Smooth muscle cell (in vitro differentiated cells): ENCODE measurements around the gene PPP2R3B. TPM values are rescaled to one million over a fixed set of nuclear protein-coding genes. Genes with fewer than 3 reads are reported as not detected.

Experiments
- DNase-seq: peaks from one replicate; lab custom pipeline; 2025; ENCODE audit not compliant: unreplicated experiment; lab: John Stamatoyannopoulos, UW
- H2AFZ ChIP-seq: fragments of 200-600 bp; sonication (generic); 2 replicates; pipeline ENCODE4 v1.6.0; 2016; ENCODE audit warnings: antibody characterized with exemption, low read depth, mild to moderate bottlenecking
- H3F3A ChIP-seq: fragments of 200-600 bp; sonication (generic); 2 replicates; pipeline ENCODE4 v1.6.0; 2017; ENCODE audit warnings: antibody characterized with exemption, low read depth
- H3K27ac ChIP-seq: fragments of 200-600 bp; sonication (generic); 2 replicates; pipeline ENCODE4 v1.5.1; 2016; ENCODE audit warnings: low read depth, mild to moderate bottlenecking
- H3K27me3 ChIP-seq: fragments of 200-600 bp; sonication (generic); 2 replicates; pipeline ENCODE4 v1.6.1; 2016; ENCODE audit warnings: low read depth, mild to moderate bottlenecking
- H3K36me3 ChIP-seq: fragments of 200-600 bp; sonication (generic); 2 replicates; pipeline ENCODE4 v1.5.1; 2016; ENCODE audit warnings: low read depth
- H3K4me1 ChIP-seq: fragments of 200-600 bp; sonication (generic); 2 replicates; pipeline ENCODE4 v1.5.1; 2016; ENCODE audit warnings: low read depth
- H3K4me2 ChIP-seq: fragments of 200-600 bp; sonication (generic); 2 replicates; pipeline ENCODE4 v1.6.0; 2016; ENCODE audit warnings: mild to moderate bottlenecking
- H3K4me3 ChIP-seq: fragments of 200-600 bp; sonication (generic); 2 replicates; pipeline ENCODE4 v1.5.1; 2016; ENCODE audit warnings: mild to moderate bottlenecking
- H3K79me2 ChIP-seq: fragments of 200-600 bp; sonication (generic); 2 replicates; pipeline ENCODE4 v1.6.0; 2016; ENCODE audit warnings: low read depth, mild to moderate bottlenecking
- H3K9ac ChIP-seq: fragments of 200-600 bp; sonication (generic); 2 replicates; pipeline ENCODE4 v1.6.0; 2016; ENCODE audit warnings: low read depth
- H3K9me3 ChIP-seq: fragments of 200-600 bp; sonication (generic); replicated peaks from 2 replicates; pipeline ENCODE4 v1.5.1; 2016; ENCODE audit warnings: low read depth
- H4K20me1 ChIP-seq: fragments of 200-600 bp; sonication (generic); 2 replicates; pipeline ENCODE4 v1.6.0; 2016; ENCODE audit warnings: low read depth
- WGBS: methylation state at CpG from one replicate; pipeline ENCODE4 v1.1.7; 2016; ENCODE audit warnings: low lambda C conversion rate; 5-methylcytosine and 5-hydroxymethylcytosine counted together
- polyA plus RNA-seq: library from polyadenylated mRNA; unstranded; fragments of >200 nt; fragmentation: Nextera tagmentation; extraction: Ambion mirVana; gene quantifications from 2 replicates; pipeline ENCODE4 v1.2.1, GENCODE V29; 2016
- total RNA-seq: library from RNA; depleted of rRNA; stranded (reverse); fragments of >200 nt; gene quantifications from 2 replicates; pipeline ENCODE4 v1.2.3, GENCODE V29; 2014
- TF ChIP-seq, protein P1 (sequence below): fragments of 200-600 bp; sonication (generic); IDR thresholded peaks from 2 replicates; pipeline ENCODE4 v1.5.1; 2017; ENCODE audit warnings: borderline replicate concordance, mild to moderate bottlenecking, antibody characterized with exemption; ENCODE audit not compliant: insufficient read depth, poor library complexity, severe bottlenecking

Gene PPP2R3B
- total and polyA plus RNA-seq, 2 experiments from 2014 or later, result 15.2 to 25.1 TPM

DNA sequence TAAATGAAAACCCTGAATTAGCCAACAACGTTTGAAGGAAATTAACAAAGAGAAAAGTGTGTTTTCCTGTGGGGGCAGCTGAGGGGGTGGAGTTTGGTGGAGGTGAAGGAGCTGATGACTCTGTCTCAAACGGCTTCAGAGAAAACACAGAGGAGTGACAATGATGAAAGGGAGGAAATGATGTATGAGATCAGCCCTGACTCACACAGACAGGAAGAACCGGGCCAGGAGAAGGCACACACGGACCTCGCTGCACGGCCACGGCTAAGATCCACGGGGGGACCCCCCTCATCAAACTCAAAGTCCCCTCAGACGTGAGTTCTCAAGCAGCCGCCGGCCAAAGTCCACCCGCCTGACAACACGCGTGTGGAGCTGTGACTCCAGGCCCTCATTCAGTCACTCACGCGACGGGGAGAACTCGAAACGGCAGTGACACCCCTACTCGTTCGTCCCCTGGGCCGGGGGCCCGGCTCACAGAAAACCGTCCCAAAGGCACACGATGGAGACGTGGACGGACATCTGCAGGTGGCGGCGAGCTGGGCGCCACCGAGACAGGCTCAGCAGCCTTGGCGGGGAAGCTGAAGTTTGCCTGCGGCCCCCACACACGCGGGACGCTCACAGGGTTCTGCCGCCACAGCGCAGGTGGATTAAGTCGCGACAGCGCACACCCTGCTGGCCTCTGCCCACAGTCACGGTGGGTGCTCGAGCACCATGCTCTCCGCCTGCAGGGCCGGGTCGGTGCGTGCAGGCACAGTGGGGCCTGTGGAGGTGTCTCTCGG, 28.8 kb downstream of the PPP2R3B start:
- no peak overlapping the region for H3K4me3 ChIP-seq
- no peak overlapping the region for H3K27ac ChIP-seq
- H3K36me3 ChIP-seq, result peaks cover 16% of the 10 kb centered on the region
- no peak overlapping the region for H3K9ac ChIP-seq
- no peaks in the 10 kb centered on the region for H3K4me1 ChIP-seq
- no peaks in the 10 kb centered on the region for H3K27me3 ChIP-seq
- no peaks in the 10 kb centered on the region for H3F3A ChIP-seq
- H3K4me2 ChIP-seq, result no peak overlapping the region
- no peak for DNase-seq
- WGBS, result 86% methylated on average over 48 of the region's 48 CpGs
- H2AFZ ChIP-seq, result no peak overlapping the region
- H3K9me3 ChIP-seq, result peaks cover 11% of the 10 kb centered on the region
- peaks cover 6% of the 10 kb centered on the region for H3K79me2 ChIP-seq
- TF ChIP-seq, protein P1, sequence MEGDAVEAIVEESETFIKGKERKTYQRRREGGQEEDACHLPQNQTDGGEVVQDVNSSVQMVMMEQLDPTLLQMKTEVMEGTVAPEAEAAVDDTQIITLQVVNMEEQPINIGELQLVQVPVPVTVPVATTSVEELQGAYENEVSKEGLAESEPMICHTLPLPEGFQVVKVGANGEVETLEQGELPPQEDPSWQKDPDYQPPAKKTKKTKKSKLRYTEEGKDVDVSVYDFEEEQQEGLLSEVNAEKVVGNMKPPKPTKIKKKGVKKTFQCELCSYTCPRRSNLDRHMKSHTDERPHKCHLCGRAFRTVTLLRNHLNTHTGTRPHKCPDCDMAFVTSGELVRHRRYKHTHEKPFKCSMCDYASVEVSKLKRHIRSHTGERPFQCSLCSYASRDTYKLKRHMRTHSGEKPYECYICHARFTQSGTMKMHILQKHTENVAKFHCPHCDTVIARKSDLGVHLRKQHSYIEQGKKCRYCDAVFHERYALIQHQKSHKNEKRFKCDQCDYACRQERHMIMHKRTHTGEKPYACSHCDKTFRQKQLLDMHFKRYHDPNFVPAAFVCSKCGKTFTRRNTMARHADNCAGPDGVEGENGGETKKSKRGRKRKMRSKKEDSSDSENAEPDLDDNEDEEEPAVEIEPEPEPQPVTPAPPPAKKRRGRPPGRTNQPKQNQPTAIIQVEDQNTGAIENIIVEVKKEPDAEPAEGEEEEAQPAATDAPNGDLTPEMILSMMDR, result no peak
- no peaks in the 10 kb centered on the region for H4K20me1 ChIP-seq

DNA sequence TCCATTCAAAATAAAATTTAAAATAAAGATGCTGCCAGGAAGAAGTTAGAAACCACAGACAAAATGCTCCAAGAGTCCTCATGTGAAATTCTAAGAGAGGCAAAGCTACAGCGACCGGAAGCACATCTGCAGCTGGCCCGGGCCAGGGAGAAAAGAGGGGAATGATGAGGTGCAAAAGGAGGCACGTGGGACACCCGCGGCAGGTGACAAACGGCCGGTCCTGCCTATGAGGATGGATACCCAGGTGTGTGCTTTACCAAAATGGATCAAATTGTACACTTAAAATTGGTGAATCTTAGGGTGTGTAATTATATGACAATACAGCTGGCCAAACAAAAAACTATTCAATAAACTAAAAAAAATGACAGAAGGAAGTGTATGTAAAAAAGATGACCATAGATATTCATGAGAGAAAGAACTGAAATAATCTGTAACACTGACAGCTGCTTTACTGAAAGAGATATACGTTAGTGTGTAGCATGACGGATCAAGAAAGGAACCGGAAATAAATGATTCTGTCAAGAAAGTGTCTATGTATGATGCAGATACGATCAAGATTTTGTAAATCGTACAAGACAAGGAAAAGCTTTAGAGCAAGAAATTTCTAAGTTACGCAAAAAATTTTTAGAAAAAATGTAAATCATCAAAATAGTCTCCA, 29.5 kb downstream of the PPP2R3B start:
- Histone ChIP-seq H3K4me2 (no peak overlapping the region), H3F3A (no peaks in the 10 kb centered on the region), H3K36me3 (peaks cover 16% of the 10 kb centered on the region), H3K27me3 (no peaks in the 10 kb centered on the region), H3K9me3 (peaks cover 11% of the 10 kb centered on the region), H3K4me3 (no peak overlapping the region), H3K27ac (no peak overlapping the region), H4K20me1 (no peaks in the 10 kb centered on the region), H3K79me2 (peaks cover 6% of the 10 kb centered on the region), H2AFZ (no peak overlapping the region), H3K9ac (no peak overlapping the region), H3K4me1 (no peaks in the 10 kb centered on the region)
- 98% methylated on average over 14 of the region's 14 CpGs for WGBS
- DNase-seq, result no peak
- TF ChIP-seq, protein P1, result no peak

DNA sequence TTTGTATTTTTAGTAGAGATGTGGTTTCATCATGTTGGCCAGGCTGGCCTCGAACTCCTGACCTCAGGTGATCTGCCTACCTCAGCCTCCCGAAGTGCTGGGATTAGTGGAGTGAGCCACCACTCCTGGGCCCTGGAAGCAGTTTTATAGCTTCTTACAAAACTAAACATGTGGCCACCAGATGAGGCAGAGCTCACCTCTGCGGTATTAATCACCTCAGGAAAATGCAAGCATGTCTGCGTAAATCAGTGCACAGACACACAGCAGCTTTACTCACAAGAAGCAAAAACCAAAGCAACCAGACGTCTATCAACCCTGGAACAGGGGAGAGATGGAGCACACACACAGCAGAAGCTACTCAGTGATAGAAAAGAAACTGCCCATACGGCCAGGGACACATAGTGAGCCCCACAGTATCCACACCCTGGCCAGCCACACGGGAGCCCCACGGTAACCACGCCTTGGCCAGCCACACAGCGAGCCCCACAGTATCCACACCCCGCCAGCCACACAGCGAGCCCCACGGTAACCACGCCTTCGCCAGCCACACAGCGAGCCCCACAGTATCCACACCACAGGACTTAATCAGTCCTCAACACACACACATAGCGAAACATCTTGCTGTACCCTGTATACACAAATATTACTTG, 30.2 kb downstream of the PPP2R3B start:
- Histone ChIP-seq H2AFZ (no peak overlapping the region), H4K20me1 (no peaks in the 10 kb centered on the region), H3K4me3 (no peak overlapping the region), H3K27me3 (no peaks in the 10 kb centered on the region), H3K79me2 (peaks cover 6% of the 10 kb centered on the region), H3K27ac (no peak overlapping the region), H3K9me3 (peaks cover 11% of the 10 kb centered on the region), H3K4me2 (no peak overlapping the region), H3F3A (no peaks in the 10 kb centered on the region), H3K36me3 (peaks cover 16% of the 10 kb centered on the region), H3K9ac (no peak overlapping the region), H3K4me1 (no peaks in the 10 kb centered on the region)
- WGBS, result 84% methylated on average over 17 of the region's 17 CpGs
- TF ChIP-seq, protein P1, result no peak
- no peak for DNase-seq
